HG03039 (cell line): ENCODE results near the gene MOSMO.

Experiments
- ATAC-seq: cut with Tn5 transposase; IDR thresholded peaks from one replicate; pipeline ENCODE4 v1.9.1; 2021; ENCODE audit warnings: mild to moderate bottlenecking, moderate library complexity; ENCODE audit not compliant: unreplicated experiment

MOSMO gene

DNA sequence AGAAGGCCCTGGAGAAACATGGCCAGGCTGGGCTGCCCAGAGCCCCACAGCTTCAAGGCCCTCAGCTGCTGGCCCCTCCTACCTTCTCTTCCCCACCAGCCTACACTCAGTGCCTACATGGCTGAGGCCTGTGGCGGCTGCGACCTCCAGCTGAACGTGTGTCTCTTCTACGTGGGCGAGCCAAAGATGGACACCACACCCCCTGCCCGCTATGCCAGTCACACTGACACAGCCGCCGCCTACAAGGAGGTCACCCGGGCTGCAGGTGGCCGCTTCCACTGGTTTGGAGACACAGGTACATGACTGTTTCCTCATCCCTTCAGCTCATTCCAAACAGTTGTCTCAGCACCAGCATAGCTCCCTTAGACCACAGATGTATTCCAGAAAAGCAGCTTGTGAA is 124.9 kb downstream of the MOSMO start:
- ATAC-seq = no peak
